OCI-LY7 (cell line): Measurements from ENCODE around the gene CEP97. TPM values are rescaled to one million over a fixed set of nuclear protein-coding genes. Genes with fewer than 3 reads are reported as not detected.
"Not testable (repeated sequence)": the region's sequence is repeated elsewhere in the genome, so short reads cannot be mapped to it uniquely, and the experiment has no call there.

Experiments
- BruUV-seq: library from RNA; stranded (reverse); fragments of 400-500 nt; replicated peaks from 2 replicates; lab custom pipeline; 2021; lab: Mats Ljungman, UMichigan
- CTCF ChIA-PET: fragments of 300-600 bp; sonication (Branson Sonifier 250); formaldehyde crosslinking; loops from one replicate; lab custom pipeline; 2022; ENCODE audit warnings: antibody characterized with exemption; ENCODE audit not compliant: unreplicated experiment; lab: Charles Lee
- POLR2A ChIA-PET: fragments of 300-600 bp; sonication (Branson Sonifier 250); formaldehyde crosslinking; loops from one replicate; lab custom pipeline; 2022; ENCODE audit warnings: antibody characterized with exemption; lab: Charles Lee
- DNase-seq: peaks from one replicate; pipeline ENCODE4 v3.0.0-alpha.2; 2015; ENCODE audit warnings: low spot score
- H2AFZ ChIP-seq: fragments of 200-600 bp; sonication (generic), shearing (Covaris generic); 2 replicates; pipeline ENCODE4 v1.6.1; 2014; ENCODE audit warnings: mild to moderate bottlenecking, antibody characterized with exemption, low read length, moderate library complexity
- H3K27ac ChIP-seq: fragments of 200-600 bp; sonication (generic); 2 replicates; pipeline ENCODE4 v1.5.1; 2014; ENCODE audit warnings: mixed run types, low read depth, mild to moderate bottlenecking, moderate library complexity, low read length, inconsistent platforms; ENCODE audit not compliant: poor library complexity, severe bottlenecking
- H3K36me3 ChIP-seq: fragments of 200-600 bp; sonication (generic); 2 replicates; pipeline ENCODE4 v1.6.1; 2014; ENCODE audit warnings: mild to moderate bottlenecking, antibody characterized with exemption, low read length, moderate library complexity, mixed read lengths; ENCODE audit not compliant: insufficient read depth
- H3K4me1 ChIP-seq: fragments of 200-600 bp; sonication (generic); 2 replicates; pipeline ENCODE4 v1.5.1; 2014; ENCODE audit warnings: mild to moderate bottlenecking, low read length; ENCODE audit not compliant: insufficient read depth, poor library complexity, severe bottlenecking
- H3K4me2 ChIP-seq: fragments of 200-600 bp; sonication (generic); 2 replicates; pipeline ENCODE4 v1.6.1; 2014; ENCODE audit warnings: mild to moderate bottlenecking, low read length
- H3K4me3 ChIP-seq: fragments of 200-600 bp; sonication (generic); 2 replicates; pipeline ENCODE4 v1.5.1; 2014; ENCODE audit warnings: mild to moderate bottlenecking, low read depth, low read length; ENCODE audit not compliant: poor library complexity, severe bottlenecking
- H3K79me2 ChIP-seq: fragments of 200-600 bp; sonication (generic); 2 replicates; pipeline ENCODE4 v1.6.1; 2016; ENCODE audit warnings: low read depth, mild to moderate bottlenecking, low read length, moderate library complexity, mixed read lengths; ENCODE audit not compliant: insufficient read depth
- H3K9me2 ChIP-seq: fragments of 200-600 bp; sonication (generic); 2 replicates; pipeline ENCODE4 v1.6.1; 2016; ENCODE audit warnings: mild to moderate bottlenecking, low read length, mixed read lengths; ENCODE audit not compliant: insufficient read depth
- H3K9me3 ChIP-seq: fragments of 200-600 bp; sonication (generic); 2 replicates; pipeline ENCODE4 v1.6.1; 2014; ENCODE audit warnings: mild to moderate bottlenecking, mixed run types, low read length, mixed read lengths
- H4K20me1 ChIP-seq: fragments of 200-600 bp; sonication (generic); 2 replicates; pipeline ENCODE4 v1.6.1; 2014; ENCODE audit warnings: mild to moderate bottlenecking, antibody characterized with exemption, low read length, moderate library complexity, mixed read lengths; ENCODE audit not compliant: insufficient read depth
- EZH2phosphoT487 ChIP-seq: fragments of 200-600 bp; sonication (generic); IDR thresholded peaks from 2 replicates; pipeline ENCODE4 v1.6.1; 2018; ENCODE audit warnings: low read depth, borderline replicate concordance, mild to moderate bottlenecking, mixed run types, antibody characterized with exemption, low read length, moderate library complexity, mixed read lengths
- intact Hi-C: fragments of 100-400 bp; cut with micrococcal nuclease; formaldehyde crosslinking; loops from one replicate; pipeline ENCODE4 v1.10.0; 2022; ENCODE audit not compliant: unreplicated experiment
- total RNA-seq, 2 experiments: library from RNA; depleted of rRNA in 1 of 2; stranded (reverse); fragments of >200 nt in 1 of 2; shearing (Covaris generic) in 1 of 2; gene quantifications; 2 replicates each; pipeline ENCODE4 v1.2.3, GENCODE V29; 2014 to 2022
- TF ChIP-seq, protein P1 (sequence below): fragments of 200-600 bp; sonication (generic); conservative IDR thresholded peaks from 2 replicates; pipeline ENCODE4 v1.5.1; 2014; ENCODE audit warnings: mild to moderate bottlenecking, antibody characterized with exemption, low read length, moderate library complexity, mixed read lengths

The CEP97 gene
- total RNA-seq, 2 experiments from 2014 or later: 27.3 to 43.5 TPM

GRCh38 chr3:101744811-101745210 is 20.4 kb downstream of the CEP97 start:
- CTCF ChIA-PET: no interaction called here
- no peaks in the 10 kb centered on the region for H3K9me2 ChIP-seq

GRCh38 chr3:101745934-101746333 is 21.5 kb downstream of the CEP97 start:
- H4K20me1 ChIP-seq, H3K9me2 ChIP-seq, H3K4me1 ChIP-seq, H2AFZ ChIP-seq, CTCF ChIA-PET, intact Hi-C loops, DNase-seq, H3K9me3 ChIP-seq, H3K27ac ChIP-seq, BruUV-seq, POLR2A ChIA-PET, H3K4me2 ChIP-seq, H3K4me3 ChIP-seq: not testable (repeated sequence)
- H3K79me2 ChIP-seq: peaks cover 27% of the 10 kb centered on the region
- peaks cover 42% of the 10 kb centered on the region for H3K36me3 ChIP-seq

More at GRCh38 chr3:101744811-101745210, 20.4 kb downstream of the CEP97 start:
- H3K27ac ChIP-seq: peak overlapping the region; percentile 9
- H3K4me2 ChIP-seq: no peak overlapping the region
- peaks cover 27% of the 10 kb centered on the region for H3K79me2 ChIP-seq
- BruUV-seq: no TSS peak
- TF ChIP-seq, protein P1, sequence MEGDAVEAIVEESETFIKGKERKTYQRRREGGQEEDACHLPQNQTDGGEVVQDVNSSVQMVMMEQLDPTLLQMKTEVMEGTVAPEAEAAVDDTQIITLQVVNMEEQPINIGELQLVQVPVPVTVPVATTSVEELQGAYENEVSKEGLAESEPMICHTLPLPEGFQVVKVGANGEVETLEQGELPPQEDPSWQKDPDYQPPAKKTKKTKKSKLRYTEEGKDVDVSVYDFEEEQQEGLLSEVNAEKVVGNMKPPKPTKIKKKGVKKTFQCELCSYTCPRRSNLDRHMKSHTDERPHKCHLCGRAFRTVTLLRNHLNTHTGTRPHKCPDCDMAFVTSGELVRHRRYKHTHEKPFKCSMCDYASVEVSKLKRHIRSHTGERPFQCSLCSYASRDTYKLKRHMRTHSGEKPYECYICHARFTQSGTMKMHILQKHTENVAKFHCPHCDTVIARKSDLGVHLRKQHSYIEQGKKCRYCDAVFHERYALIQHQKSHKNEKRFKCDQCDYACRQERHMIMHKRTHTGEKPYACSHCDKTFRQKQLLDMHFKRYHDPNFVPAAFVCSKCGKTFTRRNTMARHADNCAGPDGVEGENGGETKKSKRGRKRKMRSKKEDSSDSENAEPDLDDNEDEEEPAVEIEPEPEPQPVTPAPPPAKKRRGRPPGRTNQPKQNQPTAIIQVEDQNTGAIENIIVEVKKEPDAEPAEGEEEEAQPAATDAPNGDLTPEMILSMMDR: no peak
- no peak for TF ChIP-seq EZH2phosphoT487
- no peaks in the 10 kb centered on the region for H3K4me1 ChIP-seq
- no peaks in the 10 kb centered on the region for H4K20me1 ChIP-seq
- DNase-seq: no peak
- H3K36me3 ChIP-seq: peaks cover 46% of the 10 kb centered on the region
- H3K9me3 ChIP-seq: 0 out of 2 replicates have a peak, but pooled peaks cover 5% of the 10 kb centered on the region
- POLR2A ChIA-PET: interaction anchor here (0.7 to 1.8 kb wide), 10 partner anchors 12 to 188 kb away, joined by 3 to 9 read pairs (median 3); partner anchors contain the start of gene CEP97
- H2AFZ ChIP-seq: no peak overlapping the region
- H3K4me3 ChIP-seq: no peak overlapping the region
- intact Hi-C loops: no loop called here

GRCh38 chr3:101753386-101754113 is 29.1 kb downstream of the CEP97 start:
- DNase-seq, H2AFZ ChIP-seq, H3K4me3 ChIP-seq, H3K4me2 ChIP-seq, H4K20me1 ChIP-seq, CTCF ChIA-PET, H3K27ac ChIP-seq, H3K4me1 ChIP-seq, BruUV-seq, H3K9me2 ChIP-seq, H3K79me2 ChIP-seq, H3K9me3 ChIP-seq, intact Hi-C loops: not testable (repeated sequence)
- POLR2A ChIA-PET: interaction anchor here (0.6 kb wide), 1 partner anchor 123 kb away, joined by 3 read pairs; no protein-coding TSS in a partner anchor
- H3K36me3 ChIP-seq: peaks cover 50% of the 10 kb centered on the region
